Measurements from ENCODE around the gene KIF16B.

GRCh38 chr20:16573001-16573965 lies at the start of gene KIF16B:
- TF ChIP-seq CTCF (IDR thresholded peaks at IDR 0.05; ENCODE audit: low read depth, low read length) (no peak), EZH2phosphoT487 (IDR thresholded peaks at IDR 0.05; ENCODE audit: low read depth) (no peak)
